ENCODE measurements around the gene BRI3.

BRI3 gene

GRCh38 chr7:98276241-98276761 is 5.2 kb upstream of the BRI3 start:
- DNase-seq (ENCODE audit: low read depth, low spot score) = no peak
- TF ChIP-seq YY1 (IDR thresholded peaks at IDR 0.05; ENCODE audit: insufficient read depth, insufficient read length) = no peak
- TF ChIP-seq SUZ12 (IDR thresholded peaks at IDR 0.05; ENCODE audit: extremely low read depth, insufficient read depth, insufficient read length) = no peak
- no peak for TF ChIP-seq ZNF274 (IDR thresholded peaks at IDR 0.05; ENCODE audit: low read depth, low read length)
- no peak overlapping the region for H3K9ac ChIP-seq (ENCODE audit: insufficient read length, low read depth)

GRCh38 chr7:98278408-98278807 is 3.1 kb upstream of the BRI3 start:
- peaks cover 5% of the 10 kb centered on the region for H3K4me1 ChIP-seq (ENCODE audit: insufficient read depth, insufficient read length)
- TF ChIP-seq YY1 (IDR thresholded peaks at IDR 0.05; ENCODE audit: insufficient read depth, insufficient read length) (no peak), ZNF274 (IDR thresholded peaks at IDR 0.05; ENCODE audit: low read depth, low read length) (no peak), SUZ12 (IDR thresholded peaks at IDR 0.05; ENCODE audit: extremely low read depth, insufficient read depth, insufficient read length) (no peak)
- H3K9me3 ChIP-seq (ENCODE audit: insufficient read depth, low read length) = no peaks in the 10 kb centered on the region
- peaks cover 9% of the 10 kb centered on the region for H3K36me3 ChIP-seq (ENCODE audit: insufficient read depth, insufficient read length, low read length)
- H3K9ac ChIP-seq (ENCODE audit: insufficient read length, low read depth) = no peak overlapping the region
- DNase-seq (ENCODE audit: low read depth, low spot score) = no peak
- H3K4me3 ChIP-seq (ENCODE audit: insufficient read length, low read depth) = no peak overlapping the region
- H3K27me3 ChIP-seq (ENCODE audit: insufficient read depth, insufficient read length) = no peaks in the 10 kb centered on the region

More at GRCh38 chr7:98276241-98276761, 5.2 kb upstream of the BRI3 start:
- Histone ChIP-seq H3K4me3 (ENCODE audit: insufficient read length, low read depth) (no peak overlapping the region), H3K36me3 (ENCODE audit: insufficient read depth, insufficient read length, low read length) (no peaks in the 10 kb centered on the region), H3K9me3 (ENCODE audit: insufficient read depth, low read length) (no peaks in the 10 kb centered on the region), H3K4me1 (ENCODE audit: insufficient read depth, insufficient read length) (peaks cover 5% of the 10 kb centered on the region), H3K27me3 (ENCODE audit: insufficient read depth, insufficient read length) (no peaks in the 10 kb centered on the region)

- peaks cover 7% of the 10 kb centered on the region for H3K4me1 ChIP-seq (ENCODE audit: insufficient read depth, insufficient read length)
- no peak for TF ChIP-seq SUZ12 (IDR thresholded peaks at IDR 0.05; ENCODE audit: extremely low read depth, insufficient read depth, insufficient read length)
- no peak for TF ChIP-seq ZNF274 (IDR thresholded peaks at IDR 0.05; ENCODE audit: low read depth, low read length)
- TF ChIP-seq YY1 (IDR thresholded peaks at IDR 0.05; ENCODE audit: insufficient read depth, insufficient read length) = no peak
- no peaks in the 10 kb centered on the region for H3K9me3 ChIP-seq (ENCODE audit: insufficient read depth, low read length)
- no peaks in the 10 kb centered on the region for H3K27me3 ChIP-seq (ENCODE audit: insufficient read depth, insufficient read length)
- peaks cover 14% of the 10 kb centered on the region for H3K36me3 ChIP-seq (ENCODE audit: insufficient read depth, insufficient read length, low read length)
- no peak overlapping the region for H3K9ac ChIP-seq (ENCODE audit: insufficient read length, low read depth)
- H3K4me3 ChIP-seq (ENCODE audit: insufficient read length, low read depth) = no peak overlapping the region
- DNase-seq (ENCODE audit: low read depth, low spot score) = no peak
These were observed 2.5 kb upstream of the BRI3 start for GRCh38 chr7:98278936-98279335.

GRCh38 chr7:98280296-98280695 is 1.2 kb upstream of the BRI3 start:
- H3K27me3 ChIP-seq (ENCODE audit: insufficient read depth, insufficient read length) = no peaks in the 10 kb centered on the region
- no peaks in the 10 kb centered on the region for H3K9me3 ChIP-seq (ENCODE audit: insufficient read depth, low read length)
- peaks cover 17% of the 10 kb centered on the region for H3K4me1 ChIP-seq (ENCODE audit: insufficient read depth, insufficient read length)
- TF ChIP-seq SUZ12 (IDR thresholded peaks at IDR 0.05; ENCODE audit: extremely low read depth, insufficient read depth, insufficient read length) (no peak), YY1 (IDR thresholded peaks at IDR 0.05; ENCODE audit: insufficient read depth, insufficient read length) (no peak), ZNF274 (IDR thresholded peaks at IDR 0.05; ENCODE audit: low read depth, low read length) (no peak)
- DNase-seq (ENCODE audit: low read depth, low spot score) = no peak
- peaks cover 23% of the 10 kb centered on the region for H3K36me3 ChIP-seq (ENCODE audit: insufficient read depth, insufficient read length, low read length)
- no peak overlapping the region for H3K9ac ChIP-seq (ENCODE audit: insufficient read length, low read depth)
- H3K4me3 ChIP-seq (ENCODE audit: insufficient read length, low read depth) = peak overlapping the region; percentile 54

GRCh38 chr7:98281757-98282606 is 496 bp downstream of the BRI3 start:
- no peak for DNase-seq (ENCODE audit: low read depth, low spot score)
- no peak for TF ChIP-seq YY1 (IDR thresholded peaks at IDR 0.05; ENCODE audit: insufficient read depth, insufficient read length)
- TF ChIP-seq SUZ12 (IDR thresholded peaks at IDR 0.05; ENCODE audit: extremely low read depth, insufficient read depth, insufficient read length) = no peak
- TF ChIP-seq ZNF274 (IDR thresholded peaks at IDR 0.05; ENCODE audit: low read depth, low read length) = no peak

DNA sequence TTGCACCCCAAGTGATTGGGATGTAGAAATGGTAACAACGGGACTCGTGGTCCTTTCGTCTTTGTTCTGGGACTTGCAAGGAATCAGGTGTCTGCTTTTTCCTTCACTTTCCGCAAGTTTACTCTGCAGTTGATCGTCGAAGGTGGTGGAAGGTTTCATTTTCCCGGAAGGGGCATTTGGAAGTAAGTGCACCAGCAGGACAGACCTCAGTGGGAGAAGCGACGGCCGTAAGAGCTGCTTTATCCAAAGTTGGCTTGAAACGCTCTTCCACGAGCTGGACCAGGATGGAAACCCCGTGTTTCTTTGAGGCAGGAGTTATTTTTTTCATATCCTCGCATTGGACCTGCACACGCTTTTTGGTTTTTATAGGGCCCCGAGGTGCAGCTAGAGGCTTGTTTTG is 1.2 kb downstream of the BRI3 start:
- no peaks in the 10 kb centered on the region for H3K9me3 ChIP-seq (ENCODE audit: insufficient read depth, low read length)
- H3K36me3 ChIP-seq (ENCODE audit: insufficient read depth, insufficient read length, low read length) = peaks cover 35% of the 10 kb centered on the region
- H3K4me3 ChIP-seq (ENCODE audit: insufficient read length, low read depth) = peak overlapping the region; percentile 72
- peaks cover 33% of the 10 kb centered on the region for H3K4me1 ChIP-seq (ENCODE audit: insufficient read depth, insufficient read length)
- H3K27me3 ChIP-seq (ENCODE audit: insufficient read depth, insufficient read length) = no peaks in the 10 kb centered on the region
- peak overlapping the region; percentile 76 for H3K9ac ChIP-seq (ENCODE audit: insufficient read length, low read depth)
- DNase-seq (ENCODE audit: low read depth, low spot score) = no peak
- TF ChIP-seq ZNF274 (IDR thresholded peaks at IDR 0.05; ENCODE audit: low read depth, low read length) = no peak
- no peak for TF ChIP-seq SUZ12 (IDR thresholded peaks at IDR 0.05; ENCODE audit: extremely low read depth, insufficient read depth, insufficient read length)
- no peak for TF ChIP-seq YY1 (IDR thresholded peaks at IDR 0.05; ENCODE audit: insufficient read depth, insufficient read length)

More at GRCh38 chr7:98281757-98282606, 496 bp downstream of the BRI3 start:
- Histone ChIP-seq H3K4me3 (ENCODE audit: insufficient read length, low read depth) (peak overlapping the region; percentile 72), H3K9ac (ENCODE audit: insufficient read length, low read depth) (peak overlapping the region; percentile 76), H3K9me3 (ENCODE audit: insufficient read depth, low read length) (no peaks in the 10 kb centered on the region), H3K27me3 (ENCODE audit: insufficient read depth, insufficient read length) (no peaks in the 10 kb centered on the region), H3K36me3 (ENCODE audit: insufficient read depth, insufficient read length, low read length) (peaks cover 34% of the 10 kb centered on the region), H3K4me1 (ENCODE audit: insufficient read depth, insufficient read length) (peaks cover 28% of the 10 kb centered on the region)

Data from NT2/D1 (cell line).